Measurements from ENCODE around the gene LCA5.
"Not testable (repeated sequence)": the region's sequence is repeated elsewhere in the genome, so short reads cannot be mapped to it uniquely, and the experiment has no call there.

The LCA5 gene

GRCh38 chr6:79538106-79538971 lies 1.1 kb upstream of the LCA5 start:
- in situ Hi-C loops (cut with HindIII; ENCODE audit: low sequenced_read_pairs) = no loop called here

GRCh38 chr6:79536585-79536953 lies 661 bp downstream of the LCA5 start:
- in situ Hi-C loops (cut with HindIII; ENCODE audit: low sequenced_read_pairs) = no loop called here

GRCh38 chr6:79529567-79529966 lies 7.7 kb downstream of the LCA5 start:
- in situ Hi-C loops (cut with HindIII; ENCODE audit: low sequenced_read_pairs) = not testable (repeated sequence)

- in situ Hi-C loops (cut with HindIII; ENCODE audit: low sequenced_read_pairs) = no loop called here
Measured at GRCh38 chr6:79526897-79527296, 10.3 kb downstream of the LCA5 start.

GRCh38 chr6:79525272-79526100 lies 11.7 kb downstream of the LCA5 start:
- in situ Hi-C loops (cut with HindIII; ENCODE audit: low sequenced_read_pairs) = no loop called here

- in situ Hi-C loops (cut with HindIII; ENCODE audit: low sequenced_read_pairs) = no loop called here
Measured at GRCh38 chr6:79524065-79524464, 13.2 kb downstream of the LCA5 start.

GRCh38 chr6:79522609-79523008 lies 14.6 kb downstream of the LCA5 start:
- in situ Hi-C loops (cut with HindIII; ENCODE audit: low sequenced_read_pairs) = no loop called here

GRCh38 chr6:79520534-79520933 lies 16.7 kb downstream of the LCA5 start:
- in situ Hi-C loops (cut with HindIII; ENCODE audit: low sequenced_read_pairs) = no loop called here

GRCh38 chr6:79518842-79519241 lies 18.4 kb downstream of the LCA5 start:
- in situ Hi-C loops (cut with HindIII; ENCODE audit: low sequenced_read_pairs) = no loop called here

- in situ Hi-C loops (cut with HindIII; ENCODE audit: low sequenced_read_pairs) = no loop called here
Measured at GRCh38 chr6:79515436-79515835, 21.8 kb downstream of the LCA5 start.

GRCh38 chr6:79513111-79513510 lies 24.1 kb downstream of the LCA5 start:
- in situ Hi-C loops (cut with HindIII; ENCODE audit: low sequenced_read_pairs) = no loop called here

- in situ Hi-C loops (cut with HindIII; ENCODE audit: low sequenced_read_pairs) = no loop called here
Measured at GRCh38 chr6:79512014-79512413, 25.2 kb downstream of the LCA5 start.

- in situ Hi-C loops (cut with HindIII; ENCODE audit: low sequenced_read_pairs) = no loop called here
Measured at GRCh38 chr6:79510707-79511106, 26.5 kb downstream of the LCA5 start.

- in situ Hi-C loops (cut with HindIII; ENCODE audit: low sequenced_read_pairs) = no loop called here
Measured at GRCh38 chr6:79506251-79506650, 31.0 kb downstream of the LCA5 start.

- in situ Hi-C loops (cut with HindIII; ENCODE audit: low sequenced_read_pairs) = no loop called here
Measured at GRCh38 chr6:79504372-79504771, 32.9 kb downstream of the LCA5 start.

- in situ Hi-C loops (cut with HindIII; ENCODE audit: low sequenced_read_pairs) = no loop called here
Measured at GRCh38 chr6:79498842-79499241, 38.4 kb downstream of the LCA5 start.

- in situ Hi-C loops (cut with HindIII; ENCODE audit: low sequenced_read_pairs) = no loop called here
Measured at GRCh38 chr6:79495246-79495645, 42.0 kb downstream of the LCA5 start.

GRCh38 chr6:79494841-79495240 lies 42.4 kb downstream of the LCA5 start:
- in situ Hi-C loops (cut with HindIII; ENCODE audit: low sequenced_read_pairs) = no loop called here

GRCh38 chr6:79470728-79471127 lies 66.5 kb downstream of the LCA5 start:
- in situ Hi-C loops (cut with HindIII; ENCODE audit: low sequenced_read_pairs) = no loop called here

- in situ Hi-C loops (cut with HindIII; ENCODE audit: low sequenced_read_pairs) = no loop called here
Measured at GRCh38 chr6:79469376-79470246, 67.6 kb downstream of the LCA5 start.

- in situ Hi-C loops (cut with HindIII; ENCODE audit: low sequenced_read_pairs) = no loop called here
Measured at GRCh38 chr6:79468587-79468986, 68.6 kb downstream of the LCA5 start.
